GM18519 (cell line): ENCODE measurements around the gene GRID1.

ENCODE experiments used
- ATAC-seq: cut with Tn5 transposase; IDR thresholded peaks from one replicate; pipeline ENCODE4 v1.9.1; 2021; ENCODE audit warnings: mild to moderate bottlenecking, moderate library complexity; ENCODE audit not compliant: unreplicated experiment, low FRiP score

Gene GRID1

DNA sequence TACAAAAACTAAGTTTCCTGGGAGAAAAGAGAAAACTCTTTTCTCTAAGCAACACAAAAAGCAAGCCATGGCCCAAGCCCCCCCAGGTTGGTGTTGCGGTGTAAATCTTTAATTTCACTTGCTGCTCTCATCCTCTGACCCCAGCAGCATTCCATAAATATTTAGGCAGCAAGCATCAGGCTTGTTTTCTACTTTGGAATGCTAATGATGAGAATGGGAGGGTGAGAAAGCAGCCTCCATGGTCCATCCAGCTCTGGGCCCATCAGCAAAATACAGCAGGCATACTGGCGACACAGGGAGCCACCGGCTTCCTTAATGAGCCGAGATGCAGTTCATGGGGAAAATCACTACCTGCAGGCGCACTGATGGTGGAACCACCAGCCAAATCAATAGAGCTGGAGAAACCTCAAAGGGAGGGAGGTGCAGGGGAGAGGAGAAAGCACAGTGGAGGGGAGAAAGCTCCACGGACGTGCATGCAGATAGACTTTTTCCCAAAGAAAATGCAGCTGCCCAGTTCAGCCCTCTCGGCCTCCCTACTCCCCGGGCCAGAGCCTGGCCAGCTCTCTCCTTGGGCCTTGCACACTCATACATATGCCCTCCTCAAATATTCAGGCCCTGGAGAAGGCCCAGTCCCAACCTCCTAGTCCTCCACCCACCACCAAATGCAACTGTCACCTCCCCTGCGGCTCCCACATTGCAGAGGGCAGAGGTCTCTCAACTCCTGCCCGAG lies 131.9 kb downstream of the GRID1 start:
- ATAC-seq, result no peak

DNA sequence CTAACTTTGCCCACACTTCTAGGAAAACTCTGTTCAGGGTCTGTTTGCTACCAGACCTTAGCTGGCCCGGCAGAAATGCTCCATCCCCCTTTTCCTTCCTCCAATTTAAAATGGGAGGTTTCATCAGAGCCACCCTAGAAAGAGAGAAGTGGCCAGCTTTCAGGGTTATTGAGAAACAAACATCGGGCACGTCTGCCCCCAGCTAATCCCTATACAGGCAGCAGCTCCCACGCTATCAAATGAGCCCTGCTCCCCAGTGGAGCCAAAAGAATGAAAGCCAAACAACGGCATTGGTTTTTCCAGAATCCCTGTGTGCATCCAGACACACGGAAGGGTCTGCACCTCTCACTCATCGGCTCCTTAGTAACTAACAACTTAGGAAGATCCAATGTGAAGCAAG lies 132.5 kb downstream of the GRID1 start:
- no peak for ATAC-seq

DNA sequence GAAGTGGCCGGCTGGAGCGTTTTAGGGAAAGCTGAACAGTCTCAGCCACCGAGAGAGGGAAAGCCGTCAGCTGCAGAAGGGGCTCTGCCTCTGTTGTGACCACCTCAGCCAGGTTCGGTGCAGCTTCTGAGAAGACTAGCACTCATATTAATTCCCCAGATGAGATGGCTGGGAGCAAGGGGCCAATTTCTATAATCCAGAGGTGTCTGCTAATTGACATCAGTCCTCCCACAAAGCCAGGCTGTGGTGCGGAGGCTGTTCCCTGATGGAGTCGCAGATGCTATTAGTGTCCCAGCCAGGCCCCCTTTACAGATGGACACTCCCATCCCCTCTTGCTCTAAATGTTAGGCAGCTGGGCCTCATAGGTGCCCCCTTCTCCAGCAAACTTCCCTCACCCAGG lies 133.5 kb downstream of the GRID1 start:
- ATAC-seq, result no peak

DNA sequence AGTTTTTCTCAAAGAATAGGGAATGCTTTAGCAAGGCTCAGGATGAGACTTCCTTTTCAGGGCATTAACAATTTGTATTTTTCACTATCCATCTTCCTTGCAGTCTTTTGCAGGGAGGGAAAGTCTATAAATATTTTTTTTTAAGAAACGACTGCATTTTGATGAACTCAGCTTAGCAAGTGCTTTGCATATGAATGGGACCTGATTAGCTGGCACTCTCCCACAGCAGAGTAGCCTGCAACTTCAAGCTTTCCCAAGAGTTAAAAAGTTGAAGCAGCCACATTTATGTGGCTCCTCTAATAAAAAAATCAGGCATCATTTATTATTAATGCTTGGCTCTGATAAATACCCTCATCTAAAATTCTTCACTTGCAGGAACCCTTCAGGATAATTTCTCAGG lies 134.0 kb downstream of the GRID1 start:
- no peak for ATAC-seq

DNA sequence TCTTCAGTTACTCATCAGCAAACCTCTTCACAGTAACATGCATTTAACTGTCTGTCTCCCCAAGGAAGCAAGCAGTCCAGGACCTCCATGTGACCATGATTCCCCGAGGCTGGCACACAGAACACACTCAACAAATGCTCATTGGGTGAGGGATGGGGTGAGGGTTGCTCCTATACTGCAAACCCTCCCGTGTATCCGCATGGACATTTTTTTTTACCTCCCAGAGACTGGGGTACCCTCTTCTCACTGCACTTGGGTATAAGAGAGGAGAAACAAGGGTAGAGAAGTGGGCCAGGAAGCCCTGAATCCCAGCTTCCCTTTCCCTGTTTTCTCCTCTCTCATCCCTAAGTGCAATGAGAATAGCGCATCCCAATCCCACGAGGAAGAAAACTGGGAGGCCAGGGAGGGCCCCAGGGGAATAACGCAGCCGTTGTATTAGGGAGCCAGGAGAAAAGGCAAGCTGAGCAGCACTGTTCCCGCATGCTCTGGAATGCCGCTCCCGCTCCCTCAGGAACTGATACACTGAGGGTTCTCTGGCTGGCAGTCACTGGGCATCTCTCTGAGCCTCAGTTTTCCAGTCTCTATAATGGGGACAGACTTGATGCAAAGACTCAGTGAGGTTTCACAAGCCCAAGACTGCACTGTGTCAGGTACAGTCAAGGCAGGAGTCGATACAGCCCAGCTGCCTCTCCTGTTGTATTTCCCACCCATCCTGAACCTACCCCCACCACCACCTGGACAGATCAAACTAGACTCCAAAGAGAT lies 134.6 kb downstream of the GRID1 start:
- ATAC-seq, result no peak

DNA sequence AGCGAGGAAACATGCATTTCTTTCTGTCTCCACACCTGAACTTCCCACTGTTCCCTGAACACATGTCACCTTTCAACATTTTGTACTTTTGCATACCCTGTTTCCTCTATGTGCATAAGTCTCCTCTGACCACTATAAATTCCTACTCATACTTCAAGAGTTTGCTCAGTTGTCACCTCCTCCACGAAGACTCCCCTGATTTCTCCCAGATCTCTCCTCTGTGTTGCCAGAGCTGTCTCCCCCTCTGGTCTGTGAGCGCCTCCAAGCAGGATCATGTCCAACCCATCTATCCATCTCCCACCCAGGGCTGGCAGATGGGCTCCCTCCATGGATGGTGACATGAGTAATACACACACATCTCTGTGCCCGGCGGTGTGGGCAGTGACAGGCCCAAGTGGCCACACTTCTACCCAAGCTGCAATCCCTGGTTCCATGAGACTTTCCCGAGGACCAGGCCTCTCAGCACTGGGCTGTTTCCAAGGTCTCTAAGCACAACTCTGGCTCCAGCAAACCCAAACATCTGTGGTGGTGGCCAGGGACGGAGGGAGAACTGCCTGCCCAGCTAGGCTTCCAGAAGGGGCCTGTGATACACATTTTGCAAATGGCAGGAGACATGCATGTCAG lies 135.9 kb downstream of the GRID1 start:
- ATAC-seq, result no peak

DNA sequence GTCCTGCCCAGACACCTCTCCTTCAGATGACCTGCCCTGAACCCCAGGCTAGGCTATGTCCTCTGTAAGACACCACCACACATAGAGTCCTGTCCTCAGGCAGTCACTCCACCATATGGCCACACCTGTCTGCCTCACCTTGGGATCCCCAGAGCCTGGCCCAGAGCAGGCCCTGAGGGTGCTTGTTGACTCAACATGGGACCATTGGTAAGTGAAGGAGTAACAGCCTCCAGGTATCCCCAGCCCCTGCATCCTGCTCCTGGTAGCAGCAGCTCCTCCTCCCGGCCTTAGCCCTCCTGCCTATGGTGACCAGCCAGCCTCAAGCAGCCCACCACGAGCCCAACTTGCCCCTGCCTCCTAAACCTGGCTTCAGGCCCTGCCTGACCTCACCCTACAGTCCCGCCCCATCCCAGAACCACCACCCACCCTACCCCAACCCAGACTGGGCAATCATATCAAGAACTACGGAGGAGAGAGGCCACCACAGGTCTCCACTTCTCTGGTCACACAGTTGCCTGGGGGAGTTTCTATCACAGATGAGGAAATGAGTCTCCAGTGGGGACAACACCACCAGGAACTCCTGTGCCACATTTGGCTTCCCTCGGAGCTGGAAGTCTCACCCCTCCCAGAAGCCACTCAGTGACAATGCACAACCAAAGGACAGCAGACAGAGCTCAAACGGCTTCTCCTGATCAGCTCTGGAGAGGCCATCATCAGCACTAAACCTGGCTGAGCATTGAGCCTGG lies 136.6 kb downstream of the GRID1 start:
- ATAC-seq, result no peak

DNA sequence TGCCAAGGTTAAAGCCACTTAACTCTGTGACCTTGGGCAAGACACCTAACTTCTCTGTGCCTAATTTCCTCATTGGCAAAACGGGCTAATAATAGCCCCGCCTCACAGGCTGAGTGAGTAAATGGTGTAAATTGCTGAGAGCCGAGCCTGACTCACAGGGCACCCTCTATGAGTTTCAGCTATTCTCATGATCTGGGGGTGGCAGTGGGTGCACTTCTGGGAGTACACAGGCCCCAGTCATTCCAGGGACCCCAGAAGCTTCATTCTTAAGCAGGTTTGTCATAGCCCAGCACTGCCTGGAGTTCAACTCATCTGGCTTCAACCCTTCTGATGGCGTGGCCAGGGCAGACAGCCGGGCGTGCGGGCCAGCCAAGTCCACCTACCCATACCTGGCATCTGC lies 137.2 kb downstream of the GRID1 start:
- ATAC-seq, result no peak

DNA sequence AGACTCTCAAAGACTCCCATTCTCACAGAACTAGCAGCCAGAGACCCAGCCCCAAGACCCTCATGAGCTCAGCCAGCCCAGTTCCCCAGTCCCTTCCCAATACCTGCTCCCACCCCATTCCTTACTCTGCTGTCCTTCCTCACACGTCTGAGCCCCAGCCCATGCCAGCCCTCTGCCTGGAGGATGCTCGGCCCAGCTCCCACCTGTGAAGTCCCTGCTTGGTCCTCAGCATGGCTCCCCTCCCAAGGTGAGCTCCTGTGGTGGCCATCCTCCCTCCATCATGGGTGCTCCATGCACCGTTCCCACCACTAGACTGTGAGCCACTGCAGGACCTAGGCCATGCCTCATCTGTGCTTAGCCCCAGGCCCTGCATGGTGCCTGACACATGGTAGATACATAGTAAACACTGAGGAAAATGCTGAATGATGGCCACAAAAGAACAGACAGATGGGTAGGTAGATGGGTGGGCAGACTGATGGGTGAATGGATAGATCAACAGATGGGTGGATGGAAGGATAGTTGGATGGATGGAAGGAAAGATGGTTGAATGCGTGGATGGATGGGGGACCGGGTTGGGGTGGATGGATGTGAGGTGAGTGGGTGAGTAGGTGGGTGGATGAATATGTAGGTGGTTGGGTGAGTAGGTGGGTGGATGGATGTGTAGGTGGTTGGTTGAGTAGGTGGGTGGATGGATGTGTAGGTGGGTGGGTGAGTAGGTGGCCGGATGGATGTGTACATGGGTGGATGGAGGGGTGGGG lies 138.9 kb downstream of the GRID1 start:
- no peak for ATAC-seq

DNA sequence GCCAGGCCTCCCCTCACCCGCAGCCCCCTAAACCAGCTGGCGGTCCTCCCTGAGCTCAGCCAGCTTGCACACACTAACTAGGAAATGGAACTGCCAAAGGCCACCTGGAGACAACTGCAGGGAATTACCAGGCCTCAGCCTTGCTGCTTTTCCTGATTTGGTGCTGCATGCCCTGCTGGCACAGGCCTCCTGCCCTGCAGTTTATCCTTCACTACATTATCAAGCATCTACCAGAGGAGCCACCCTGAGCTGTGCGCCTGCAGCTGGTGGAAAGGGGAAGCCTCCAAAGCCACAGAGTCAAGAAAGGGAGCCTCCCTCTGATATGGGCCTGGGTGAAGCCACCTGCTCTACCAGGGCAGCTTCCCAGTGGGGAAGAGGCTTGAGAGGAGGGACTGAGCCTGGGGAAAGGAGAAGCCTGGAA lies 139.8 kb downstream of the GRID1 start:
- ATAC-seq, result no peak

DNA sequence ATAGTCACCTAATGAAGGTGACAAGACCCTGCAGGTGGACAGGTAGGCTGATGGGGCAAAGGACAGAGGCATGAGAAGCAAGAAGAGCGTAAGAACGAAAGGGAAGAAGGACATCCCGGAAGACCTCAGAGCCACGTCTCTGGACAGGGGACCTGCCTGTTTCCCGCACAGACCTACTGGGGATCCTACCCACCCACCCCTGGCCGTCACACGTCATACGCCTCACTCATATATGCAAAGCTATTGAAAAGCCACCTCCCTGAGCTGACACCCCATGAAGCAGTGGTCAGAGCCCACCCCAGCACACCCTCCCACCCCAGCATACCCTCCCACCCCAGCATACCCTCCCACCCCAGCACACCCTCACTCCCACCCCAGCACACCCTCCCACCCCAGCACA lies 140.6 kb downstream of the GRID1 start:
- no peak for ATAC-seq

DNA sequence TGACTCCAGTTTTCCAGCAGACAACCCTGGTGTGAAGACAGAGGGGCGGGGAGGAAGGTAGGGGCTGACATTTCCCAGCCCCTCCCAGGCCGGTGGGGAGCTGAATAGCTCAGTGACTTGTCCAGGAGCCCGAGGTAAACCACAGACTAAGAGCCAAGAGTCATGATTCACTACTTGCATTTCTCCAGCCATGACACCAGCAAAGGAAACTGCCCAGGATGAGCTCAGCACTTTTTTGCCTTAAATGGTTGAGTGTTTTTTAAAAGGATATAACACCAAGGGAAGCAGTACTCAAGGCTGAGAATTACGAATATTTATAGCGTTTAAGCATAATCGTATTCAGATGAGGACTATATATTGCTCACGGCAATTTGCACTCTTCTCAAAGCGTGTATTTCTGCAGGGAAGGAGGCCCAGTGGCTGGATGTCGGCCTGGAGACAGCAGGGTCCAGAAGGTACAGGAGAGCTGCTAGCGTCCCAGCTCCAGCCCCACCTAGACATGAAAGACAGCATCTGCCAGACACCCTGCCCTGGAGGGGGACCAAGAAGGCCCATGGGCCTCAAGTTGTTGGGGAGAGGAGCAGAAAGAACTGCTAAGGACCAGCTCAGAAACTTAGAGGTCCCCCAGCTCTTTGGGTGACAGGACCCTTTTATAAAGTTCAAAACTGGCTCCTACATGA lies 141.4 kb downstream of the GRID1 start:
- no peak for ATAC-seq

DNA sequence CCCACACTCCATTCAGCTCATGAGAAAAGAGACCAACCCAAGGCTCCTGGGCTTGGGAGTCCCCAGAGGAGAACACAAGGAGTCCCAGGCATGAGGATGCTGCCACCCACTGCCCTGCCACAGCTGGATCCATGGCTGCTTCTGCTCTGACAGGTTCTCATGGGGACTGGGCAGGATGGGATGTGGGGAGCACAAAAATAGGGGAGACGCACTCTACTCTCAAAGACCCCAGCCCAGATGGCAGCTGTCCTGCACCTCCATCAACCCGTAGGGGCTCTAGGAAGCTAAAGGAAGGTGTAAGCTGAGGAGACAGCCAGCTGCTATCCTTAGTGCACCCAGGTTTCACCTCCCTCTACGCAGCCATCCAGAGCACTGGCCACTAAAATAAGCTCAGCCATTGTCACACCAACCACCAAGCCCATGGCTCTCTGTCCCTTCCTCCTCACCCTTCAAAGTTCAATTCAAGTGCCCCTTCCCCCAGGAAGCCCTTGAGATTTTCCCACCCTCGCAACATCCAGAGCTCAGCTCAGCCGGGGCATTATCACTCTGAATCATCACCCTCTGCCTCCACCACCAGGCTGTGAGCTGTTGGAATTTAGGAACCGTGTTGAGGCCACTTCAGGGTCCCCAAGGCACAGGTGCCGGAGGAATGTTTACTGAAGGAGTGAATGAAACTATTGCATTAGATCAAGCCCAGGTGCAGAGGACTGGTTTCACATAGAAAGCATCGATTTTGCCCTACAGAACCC lies 142.1 kb downstream of the GRID1 start:
- ATAC-seq, result peak; percentile 71

DNA sequence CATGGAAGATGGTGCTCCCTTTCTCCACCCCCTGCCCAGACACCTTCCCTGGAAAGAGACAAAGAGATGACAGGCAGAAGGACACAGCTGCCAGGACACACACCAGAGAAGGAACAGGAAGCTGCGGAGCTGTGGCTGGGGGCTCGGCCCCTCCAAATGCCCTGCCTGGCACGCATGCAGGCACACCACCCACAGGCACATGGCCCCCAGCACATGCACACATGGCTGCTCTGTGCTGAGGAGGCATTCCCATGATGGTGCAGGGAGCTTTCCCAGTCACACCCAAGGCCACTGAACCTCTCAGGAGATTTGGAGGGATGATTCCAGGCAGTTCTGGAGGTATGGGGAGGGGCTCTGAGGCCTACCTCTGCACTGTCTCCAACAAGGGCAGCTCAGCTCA lies 143.3 kb downstream of the GRID1 start:
- ATAC-seq, result no peak

DNA sequence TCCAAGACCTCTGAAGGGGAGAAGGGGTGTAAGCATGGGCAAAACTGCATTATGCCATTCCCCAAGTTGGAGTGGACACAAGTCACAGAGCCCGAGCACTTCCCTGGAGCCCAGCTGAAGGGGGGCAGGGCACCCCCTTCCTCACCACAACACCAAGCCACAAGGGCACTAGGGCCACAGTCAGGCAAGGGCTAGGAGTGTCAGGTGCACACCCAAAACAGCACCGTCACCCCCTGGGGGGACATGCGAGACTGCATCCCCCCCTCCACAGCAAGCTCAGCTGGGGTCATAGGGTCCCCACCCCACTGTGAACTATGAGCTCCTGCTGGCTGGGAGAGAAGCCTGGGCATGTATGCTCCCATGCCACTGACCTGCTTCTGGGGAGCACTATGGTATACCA lies 143.9 kb downstream of the GRID1 start:
- no peak for ATAC-seq

DNA sequence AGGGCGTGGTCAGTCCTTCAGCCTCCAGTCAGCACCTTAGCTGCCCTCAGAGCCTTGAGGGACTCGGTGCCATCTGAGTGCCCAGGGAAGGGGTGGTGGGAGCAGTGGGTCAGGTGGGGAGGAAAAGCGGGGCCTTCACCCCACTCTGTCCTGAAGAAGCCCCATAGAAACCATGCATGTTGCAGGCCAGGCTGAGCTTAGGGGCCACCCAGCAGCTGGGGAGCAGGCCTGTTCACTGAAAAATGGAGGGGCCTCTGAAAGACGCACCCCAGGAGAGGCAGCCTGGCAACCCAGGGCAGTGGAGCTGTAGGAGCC lies 144.3 kb downstream of the GRID1 start:
- no peak for ATAC-seq

DNA sequence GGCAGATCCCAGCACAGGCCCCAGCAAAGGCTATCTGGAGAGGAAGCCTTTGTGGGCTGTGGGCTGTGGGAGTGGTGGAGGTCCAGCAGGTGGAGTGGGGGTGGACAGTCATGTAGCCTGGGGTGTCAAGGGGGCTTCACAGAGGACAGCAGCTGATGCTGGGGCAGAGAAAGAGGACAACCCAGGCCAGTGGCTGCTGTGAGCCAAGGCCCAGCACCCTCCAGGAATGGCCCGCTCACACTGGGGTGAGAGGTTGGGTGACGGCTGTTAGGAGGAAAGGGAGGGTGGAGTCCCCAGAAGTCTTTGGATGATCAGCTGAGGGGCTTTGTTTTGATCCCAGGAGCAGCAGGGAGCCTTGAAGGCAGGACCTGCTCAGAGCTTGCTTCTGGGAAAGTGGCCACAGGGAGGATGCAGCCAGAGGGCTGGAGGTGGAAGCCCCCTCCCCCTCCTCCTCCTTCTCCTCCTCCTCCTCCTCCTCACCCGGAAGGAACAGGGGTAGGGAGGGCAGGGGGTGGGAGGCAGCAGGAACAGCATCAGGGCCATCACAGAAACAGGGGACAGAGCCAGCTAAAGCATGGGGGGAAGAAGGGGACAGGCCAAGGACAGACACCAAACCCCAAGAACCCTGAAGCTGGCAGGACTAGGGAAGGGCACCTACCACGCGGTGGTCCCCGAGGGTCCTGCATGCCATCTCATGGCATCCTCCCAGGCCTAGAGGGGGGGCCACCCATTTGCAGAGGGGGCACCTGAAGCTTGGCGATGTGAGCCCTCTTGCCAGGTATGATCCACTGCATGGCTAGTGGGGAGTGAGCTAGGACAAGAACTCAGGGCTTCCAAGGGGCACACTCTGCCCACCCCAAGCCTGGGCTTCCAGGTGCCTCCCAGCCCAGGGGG lies 144.9 kb downstream of the GRID1 start:
- ATAC-seq, result no peak

DNA sequence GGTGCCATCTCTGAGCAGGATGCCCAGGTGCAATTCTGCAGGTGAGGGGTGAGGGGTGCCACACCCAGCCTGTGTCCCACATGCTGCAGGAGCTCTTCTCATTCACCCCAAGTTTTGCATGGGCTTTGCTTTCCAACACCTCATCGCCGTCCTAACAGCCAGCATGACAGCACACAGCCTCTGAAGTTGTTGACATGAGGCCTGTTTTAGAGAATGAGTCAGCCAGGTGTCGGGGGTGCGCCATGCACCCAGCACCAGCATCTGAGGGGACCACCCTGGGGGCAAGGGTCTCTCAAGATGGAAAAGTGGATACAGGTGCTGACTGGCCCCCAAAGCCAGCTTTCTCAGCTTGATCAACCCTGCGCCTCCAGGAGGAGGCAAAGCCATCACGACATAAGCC lies 146.0 kb downstream of the GRID1 start:
- no peak for ATAC-seq
